Bone marrow (tissue), 2 donors: ENCODE measurements around the gene MAGI3.
"Not testable (repeated sequence)": the region's sequence is repeated elsewhere in the genome, so short reads cannot be mapped to it uniquely, and the experiment has no call there.

ENCODE experiments used
- DNase-seq, 2 donors: peaks; one replicate each; lab custom pipeline; 2025; lab: John Stamatoyannopoulos, UW

MAGI3 gene

GRCh38 chr1:113442131-113442530 lies 51.8 kb downstream of the MAGI3 start:
- no peak for DNase-seq

GRCh38 chr1:113444857-113445256 lies 54.5 kb downstream of the MAGI3 start:
- no peak for DNase-seq

DNA sequence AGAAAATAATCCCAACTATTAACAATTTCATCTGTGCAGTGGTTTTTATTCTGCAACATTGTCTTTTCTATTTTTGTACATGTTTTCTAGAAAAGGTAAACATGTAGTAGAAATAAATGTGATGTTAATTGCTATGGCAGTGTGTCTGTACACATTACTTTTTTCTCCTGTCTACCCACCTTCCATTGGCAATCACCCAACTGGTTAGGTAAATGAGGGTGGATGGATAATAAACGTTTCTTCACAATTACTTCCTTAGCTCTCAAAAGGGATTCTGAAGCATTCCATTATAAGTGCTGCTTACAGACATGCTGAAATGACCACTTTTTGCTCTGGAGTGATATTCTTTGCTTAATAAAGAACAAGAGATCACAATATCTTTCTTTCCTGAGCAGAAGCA lies 61.4 kb downstream of the MAGI3 start:
- DNase-seq: no peak

GRCh38 chr1:113452921-113453770 lies 62.8 kb downstream of the MAGI3 start:
- no peak for DNase-seq

- no peak for DNase-seq
Measured at GRCh38 chr1:113453771-113454083, 63.4 kb downstream of the MAGI3 start.

DNA sequence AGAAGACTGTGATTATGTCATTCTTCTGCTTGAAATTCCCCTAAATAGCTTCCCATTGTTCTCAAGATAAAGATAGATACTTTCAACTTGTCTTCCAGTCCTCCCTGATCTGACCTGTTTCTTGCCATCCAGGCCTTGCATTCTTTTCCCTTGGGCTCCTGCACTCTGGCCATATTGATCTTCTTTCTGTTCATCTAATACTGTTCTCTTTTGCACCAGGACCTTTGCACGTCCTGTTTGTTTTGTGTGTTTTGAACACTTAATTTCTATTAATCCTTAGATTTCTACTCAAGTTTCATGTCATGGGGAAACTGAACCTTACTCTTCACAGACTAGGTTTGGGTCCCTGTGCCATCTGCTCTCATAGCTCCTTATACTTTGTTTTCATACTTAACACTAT lies 65.1 kb downstream of the MAGI3 start:
- no peak for DNase-seq

DNA sequence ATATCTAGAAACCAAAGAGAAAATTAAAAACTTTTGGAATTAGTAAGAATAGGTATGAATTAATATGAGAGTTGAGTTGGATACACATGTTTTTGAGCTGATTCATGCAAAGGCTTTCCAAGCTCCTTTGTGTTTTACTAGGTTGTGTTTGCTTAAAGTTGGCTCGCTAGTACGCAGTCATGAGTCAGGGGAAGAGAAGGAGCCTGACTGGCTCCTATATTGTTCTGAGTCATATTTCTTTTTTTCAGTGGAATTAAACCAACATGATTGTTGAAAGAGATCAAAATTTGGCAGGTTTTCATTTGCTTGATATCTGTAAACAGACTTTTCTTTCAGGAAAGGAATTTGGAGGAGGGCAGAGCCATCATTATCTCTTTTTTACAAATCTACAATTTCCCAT lies 66.7 kb downstream of the MAGI3 start:
- no peak for DNase-seq

- no peak for DNase-seq
Measured at GRCh38 chr1:113459279-113459678, 69.0 kb downstream of the MAGI3 start.

- DNase-seq: no peak
Measured at GRCh38 chr1:113467991-113468390, 77.7 kb downstream of the MAGI3 start.

- DNase-seq: not testable (repeated sequence)
Measured at GRCh38 chr1:113478427-113479195, 88.3 kb downstream of the MAGI3 start.

- no peak for DNase-seq
Measured at GRCh38 chr1:113479713-113480676, 89.7 kb downstream of the MAGI3 start.

DNA sequence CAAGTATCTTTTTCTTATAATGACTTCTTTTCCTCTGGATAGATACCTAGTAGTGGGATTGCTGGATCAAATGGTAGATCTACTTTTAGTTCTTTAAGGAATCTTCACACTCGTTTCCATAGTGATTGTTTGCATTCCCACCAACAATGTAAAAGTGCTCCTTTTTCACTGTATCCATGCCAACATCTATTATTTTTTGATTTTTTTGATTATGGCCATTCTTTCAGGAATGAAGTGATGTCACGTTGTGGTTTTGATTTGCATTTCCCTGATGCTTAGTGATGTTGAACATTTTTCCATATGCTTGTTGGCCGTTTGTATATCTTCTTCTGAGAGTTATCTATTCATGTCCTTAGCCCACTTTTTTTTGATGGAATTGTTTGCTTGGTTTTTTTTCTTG lies 94.8 kb downstream of the MAGI3 start:
- DNase-seq: not testable (repeated sequence)

DNA sequence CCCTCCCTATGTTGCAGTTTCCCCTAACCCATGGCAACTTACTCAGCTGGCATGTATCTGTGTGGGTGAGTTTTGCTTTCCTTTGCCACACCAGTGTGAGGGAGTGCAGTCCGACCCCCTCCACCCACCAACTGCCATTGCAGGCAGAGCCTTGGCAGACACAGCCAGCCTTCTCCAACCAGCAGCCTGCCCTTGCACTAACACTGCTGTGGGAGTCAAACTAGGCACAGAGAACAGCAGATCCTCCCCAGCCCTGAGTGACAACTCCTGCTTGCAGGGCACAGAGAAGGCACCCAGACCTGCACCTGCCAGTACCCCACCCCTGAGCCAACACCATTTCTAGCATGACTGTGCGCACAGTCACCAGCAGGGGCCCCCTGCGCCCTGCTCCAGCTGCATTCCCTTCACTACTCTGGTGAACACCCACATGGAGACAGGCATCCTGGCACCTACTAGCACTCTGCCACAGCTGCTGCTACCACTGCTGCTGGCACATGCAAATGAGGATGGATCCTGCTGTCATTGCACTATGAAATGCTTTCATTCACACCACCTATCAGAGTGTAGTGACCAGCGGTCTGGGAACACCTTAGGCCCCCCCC lies 98.4 kb downstream of the MAGI3 start:
- DNase-seq: no peak

DNA sequence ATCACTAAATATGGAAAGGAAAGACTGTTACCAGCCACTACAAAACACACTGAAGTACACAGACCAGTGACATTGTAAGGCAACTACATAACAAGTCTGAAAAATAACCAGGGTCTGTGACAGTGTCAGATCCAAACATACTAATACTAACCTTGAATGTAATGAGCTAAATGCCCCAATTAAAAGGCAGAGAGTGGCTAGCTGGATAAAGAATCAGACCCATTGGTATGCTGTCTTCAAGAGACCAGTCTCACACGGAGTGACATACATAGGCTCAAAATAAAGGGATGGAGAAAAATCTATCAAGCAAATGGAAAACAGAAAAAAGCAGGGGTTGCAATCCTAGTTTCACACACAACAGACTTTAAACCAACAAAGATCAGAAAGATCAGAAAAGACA lies 100.1 kb downstream of the MAGI3 start:
- DNase-seq: no peak

- no peak for DNase-seq
Measured at GRCh38 chr1:113493533-113493932, 103.2 kb downstream of the MAGI3 start.

DNA sequence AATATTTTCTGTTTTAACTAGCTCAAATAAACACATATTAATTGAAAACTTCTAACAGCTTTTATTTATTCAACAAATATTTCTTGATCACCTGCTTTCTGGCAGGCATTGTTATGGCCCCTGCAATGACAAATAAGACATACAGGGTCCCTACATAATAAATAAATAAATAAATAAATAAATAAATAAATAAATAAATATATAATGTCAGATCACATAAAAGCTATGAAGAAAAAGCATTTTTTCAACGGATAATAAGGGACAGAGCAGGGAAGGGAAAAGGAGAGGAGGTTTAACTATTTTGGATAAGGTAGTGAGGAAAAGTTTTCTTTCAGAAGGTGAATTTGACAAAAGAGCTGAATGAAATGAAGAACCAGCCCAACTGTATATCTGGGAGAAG lies 115.0 kb downstream of the MAGI3 start:
- DNase-seq: no peak

GRCh38 chr1:113507552-113508214 lies 117.4 kb downstream of the MAGI3 start:
- DNase-seq: no peak

GRCh38 chr1:113508364-113509164 lies 118.2 kb downstream of the MAGI3 start:
- no peak for DNase-seq

DNA sequence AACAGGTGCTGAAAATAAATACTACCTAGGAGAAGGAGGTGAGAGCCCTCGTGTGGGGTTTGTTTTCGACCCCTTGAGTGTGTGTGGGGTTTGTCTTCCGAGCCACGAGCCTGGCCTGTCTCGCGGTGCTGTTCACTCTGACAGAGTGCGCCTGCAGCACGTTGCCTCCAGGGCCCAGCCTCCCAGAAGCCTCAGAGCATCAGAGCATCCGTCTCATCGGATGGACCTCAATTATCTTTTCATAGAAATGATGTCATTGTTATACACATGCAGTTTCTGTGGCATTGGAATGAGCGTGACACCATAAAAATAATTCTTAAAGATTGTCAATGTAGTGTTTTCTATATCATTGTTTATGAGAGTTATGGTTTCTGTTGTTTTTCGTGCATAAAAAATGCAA lies 119.5 kb downstream of the MAGI3 start:
- not testable (repeated sequence) for DNase-seq

- no peak for DNase-seq
Measured at GRCh38 chr1:113511269-113511668, 121.0 kb downstream of the MAGI3 start.
